ENCODE data around the gene DHRS7C.

DHRS7C gene

DNA sequence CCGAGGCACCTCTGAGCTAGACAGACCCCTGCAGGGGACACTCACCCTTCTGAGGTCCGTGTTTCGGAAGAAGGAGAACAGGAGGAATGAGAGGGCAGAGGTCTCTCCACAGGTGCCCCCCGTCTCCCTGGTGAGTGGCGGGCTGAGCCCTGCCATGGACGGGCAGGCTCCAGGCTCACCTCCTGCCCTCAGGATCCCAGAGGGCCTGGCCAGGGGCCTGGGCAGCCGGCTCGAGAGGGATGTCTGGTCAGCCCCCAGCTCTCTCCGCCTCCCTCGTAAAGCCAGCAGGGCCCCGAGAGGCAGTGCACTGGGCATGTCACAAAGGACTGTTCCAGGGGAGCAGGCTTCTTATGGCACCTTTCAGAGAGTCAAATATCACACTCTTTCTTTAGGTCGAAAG lies 62.8 kb downstream of the DHRS7C start:
- no peak for DNase-seq (ENCODE audit: low spot score)
- TF ChIP-seq, protein P1, sequence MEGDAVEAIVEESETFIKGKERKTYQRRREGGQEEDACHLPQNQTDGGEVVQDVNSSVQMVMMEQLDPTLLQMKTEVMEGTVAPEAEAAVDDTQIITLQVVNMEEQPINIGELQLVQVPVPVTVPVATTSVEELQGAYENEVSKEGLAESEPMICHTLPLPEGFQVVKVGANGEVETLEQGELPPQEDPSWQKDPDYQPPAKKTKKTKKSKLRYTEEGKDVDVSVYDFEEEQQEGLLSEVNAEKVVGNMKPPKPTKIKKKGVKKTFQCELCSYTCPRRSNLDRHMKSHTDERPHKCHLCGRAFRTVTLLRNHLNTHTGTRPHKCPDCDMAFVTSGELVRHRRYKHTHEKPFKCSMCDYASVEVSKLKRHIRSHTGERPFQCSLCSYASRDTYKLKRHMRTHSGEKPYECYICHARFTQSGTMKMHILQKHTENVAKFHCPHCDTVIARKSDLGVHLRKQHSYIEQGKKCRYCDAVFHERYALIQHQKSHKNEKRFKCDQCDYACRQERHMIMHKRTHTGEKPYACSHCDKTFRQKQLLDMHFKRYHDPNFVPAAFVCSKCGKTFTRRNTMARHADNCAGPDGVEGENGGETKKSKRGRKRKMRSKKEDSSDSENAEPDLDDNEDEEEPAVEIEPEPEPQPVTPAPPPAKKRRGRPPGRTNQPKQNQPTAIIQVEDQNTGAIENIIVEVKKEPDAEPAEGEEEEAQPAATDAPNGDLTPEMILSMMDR (IDR thresholded peaks at IDR 0.05; ENCODE audit: extremely low read depth, missing control alignments) = no peak

DNA sequence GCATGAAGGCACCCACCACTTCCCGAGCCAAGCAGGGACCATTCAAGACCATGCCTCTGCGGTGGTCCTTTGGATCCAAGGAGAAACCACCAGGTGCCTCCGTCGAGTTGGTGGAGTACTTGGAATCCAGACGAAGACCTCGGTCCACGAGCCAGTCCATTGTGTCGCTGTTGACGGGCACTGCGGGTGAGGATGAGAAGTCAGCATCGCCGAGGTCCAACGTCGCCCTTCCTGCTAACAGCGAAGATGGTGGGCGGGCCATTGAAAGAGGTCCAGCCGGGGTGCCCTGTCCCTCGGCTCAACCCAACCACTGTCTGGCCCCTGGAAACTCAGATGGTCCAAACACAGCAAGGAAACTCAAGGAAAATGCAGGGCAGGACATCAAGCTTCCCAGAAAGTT lies 63.4 kb downstream of the DHRS7C start:
- DNase-seq (ENCODE audit: low spot score) = no peak
- TF ChIP-seq, protein P1 (IDR thresholded peaks at IDR 0.05; ENCODE audit: extremely low read depth, missing control alignments) = no peak

DNA sequence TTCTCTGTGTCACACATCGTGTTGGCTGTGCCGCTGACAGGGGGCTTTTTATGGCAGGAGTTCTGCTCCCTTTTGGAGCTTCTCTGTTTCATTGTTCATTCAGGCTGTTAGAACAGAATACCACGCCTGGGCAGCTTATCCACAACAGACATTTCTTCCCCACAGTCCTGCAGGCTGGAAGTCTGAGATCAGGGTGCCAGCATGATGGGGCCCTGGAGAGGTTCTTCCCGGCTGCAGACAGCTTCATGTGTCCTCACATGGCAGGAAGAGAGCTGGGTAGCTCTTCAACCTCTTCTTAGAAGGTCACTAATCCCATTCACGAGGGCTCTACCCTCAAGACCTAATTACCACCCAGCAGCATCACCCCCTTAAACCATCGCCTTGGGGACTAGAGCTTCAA lies 65.1 kb downstream of the DHRS7C start:
- no peak for DNase-seq (ENCODE audit: low spot score)
- TF ChIP-seq, protein P1 (IDR thresholded peaks at IDR 0.05; ENCODE audit: extremely low read depth, missing control alignments) = no peak

DNA sequence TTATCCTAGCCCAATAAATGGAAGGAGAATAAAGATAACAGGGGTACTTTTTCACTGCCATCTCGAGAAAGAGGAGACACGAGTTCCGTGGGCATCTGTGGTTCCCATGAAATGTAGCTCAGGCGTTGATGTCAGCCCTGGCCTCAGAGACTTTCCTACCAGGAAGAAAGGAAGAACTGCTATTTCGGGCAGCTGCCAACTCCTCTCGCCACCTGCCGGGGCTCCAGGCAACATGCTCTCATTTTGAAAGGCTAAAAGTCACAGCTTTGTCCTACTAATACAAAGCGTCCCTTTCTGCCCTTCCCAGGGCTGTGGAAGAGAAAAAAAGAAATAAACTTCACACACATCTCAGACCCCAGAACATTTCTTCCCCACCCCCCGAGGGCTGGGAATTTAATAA lies 65.8 kb downstream of the DHRS7C start:
- no peak for DNase-seq (ENCODE audit: low spot score)
- TF ChIP-seq, protein P1 (IDR thresholded peaks at IDR 0.05; ENCODE audit: extremely low read depth, missing control alignments) = no peak

Measured in GM20000 (cell line).